IPS-20b (cell line): Measurements from ENCODE around the gene ZNF613.
"Not testable (repeated sequence)": the region's sequence is repeated elsewhere in the genome, so short reads cannot be mapped to it uniquely, and the experiment has no call there.

ENCODE experiments used
- H3K27ac ChIP-seq: one replicate; pipeline ENCODE4 v1.5.1; 2013; ENCODE audit warnings: low read length
- H3K27me3 ChIP-seq: 2 replicates; pipeline ENCODE4 v1.6.1; 2013; ENCODE audit warnings: mild to moderate bottlenecking, low read length, inconsistent platforms; ENCODE audit not compliant: insufficient read depth
- H3K36me3 ChIP-seq: 2 replicates; pipeline ENCODE4 v1.6.1; 2013; ENCODE audit warnings: low read depth, mild to moderate bottlenecking, inconsistent platforms, low read length, moderate library complexity; ENCODE audit not compliant: insufficient read depth
- H3K4me1 ChIP-seq: 2 replicates; pipeline ENCODE4 v1.6.1; 2013; ENCODE audit warnings: mild to moderate bottlenecking, control low read depth, inconsistent platforms, low read length, moderate library complexity; ENCODE audit not compliant: insufficient read depth
- H3K4me3 ChIP-seq: 2 replicates; pipeline ENCODE4 v1.5.1; 2013; ENCODE audit warnings: mild to moderate bottlenecking, low read length, inconsistent platforms
- H3K9ac ChIP-seq: 2 replicates; pipeline ENCODE4 v1.6.1; 2013; ENCODE audit warnings: low read depth, mild to moderate bottlenecking, inconsistent platforms, low read length, moderate library complexity
- H3K9me3 ChIP-seq: 2 replicates; pipeline ENCODE4 v1.6.1; 2013; ENCODE audit warnings: mild to moderate bottlenecking, low read depth, low read length, inconsistent platforms; ENCODE audit not compliant: insufficient read depth

Gene ZNF613

GRCh38 chr19:51905639-51906038 is 21.6 kb upstream of the ZNF613 start:
- Histone ChIP-seq H3K9ac (peak overlapping the region; percentile 98), H3K9me3 (peaks cover 37% of the 10 kb centered on the region), H3K4me3 (peak overlapping the region; percentile 93), H3K36me3 (peaks cover 27% of the 10 kb centered on the region), H3K4me1 (peaks cover 21% of the 10 kb centered on the region), H3K27ac (peak overlapping the region; percentile 97)
- not testable (repeated sequence) for H3K27me3 ChIP-seq

- peaks cover 21% of the 10 kb centered on the region for H3K4me1 ChIP-seq
- H3K9ac ChIP-seq: peak overlapping the region; percentile 98; the same call in 1 of the 2 replicates
- H3K9me3 ChIP-seq: peaks cover 36% of the 10 kb centered on the region
- peak overlapping the region; percentile 62 for H3K27ac ChIP-seq
- peak overlapping the region; percentile 93; the same call in 1 of the 2 replicates for H3K4me3 ChIP-seq
- H3K36me3 ChIP-seq: peaks cover 22% of the 10 kb centered on the region
- not testable (repeated sequence) for H3K27me3 ChIP-seq
Observed at GRCh38 chr19:51906108-51906507, 21.2 kb upstream of the ZNF613 start.

- not testable (repeated sequence) for H3K27me3 ChIP-seq, H3K36me3 ChIP-seq
- peak overlapping the region; percentile 90 for H3K27ac ChIP-seq
- H3K9ac ChIP-seq: peak overlapping the region; percentile 83
- H3K9me3 ChIP-seq: peaks cover 38% of the 10 kb centered on the region
- peak overlapping the region; percentile 68 for H3K4me3 ChIP-seq
- peaks cover 19% of the 10 kb centered on the region for H3K4me1 ChIP-seq
Observed at GRCh38 chr19:51907981-51908380, 19.3 kb upstream of the ZNF613 start.

- Histone ChIP-seq H3K36me3 (no peaks in the 10 kb centered on the region), H3K9me3 (peaks cover 96% of the 10 kb centered on the region)
Observed at GRCh38 chr19:51915324-51915867, 11.9 kb upstream of the ZNF613 start.

GRCh38 chr19:51916167-51916566 is 11.1 kb upstream of the ZNF613 start:
- Histone ChIP-seq H3K27ac (no peak overlapping the region), H3K9ac (no peak overlapping the region), H3K9me3 (peaks cover 98% of the 10 kb centered on the region), H3K36me3 (no peaks in the 10 kb centered on the region), H3K27me3 (no peaks in the 10 kb centered on the region), H3K4me3 (no peak overlapping the region), H3K4me1 (no peaks in the 10 kb centered on the region)

More at GRCh38 chr19:51915324-51915867, 11.9 kb upstream of the ZNF613 start:
- no peak overlapping the region for H3K4me3 ChIP-seq
- H3K4me1 ChIP-seq: no peaks in the 10 kb centered on the region
- H3K27me3 ChIP-seq: no peaks in the 10 kb centered on the region
- no peak overlapping the region for H3K9ac ChIP-seq
- no peak overlapping the region for H3K27ac ChIP-seq

GRCh38 chr19:51919606-51920005 is 7.7 kb upstream of the ZNF613 start:
- no peaks in the 10 kb centered on the region for H3K4me1 ChIP-seq
- no peak overlapping the region for H3K9ac ChIP-seq
- H3K36me3 ChIP-seq: no peaks in the 10 kb centered on the region
- H3K9me3 ChIP-seq: peaks cover 96% of the 10 kb centered on the region
- no peak overlapping the region for H3K4me3 ChIP-seq
- no peak overlapping the region for H3K27ac ChIP-seq
- H3K27me3 ChIP-seq: no peaks in the 10 kb centered on the region

- Histone ChIP-seq H3K36me3 (no peaks in the 10 kb centered on the region), H3K27ac (no peak overlapping the region), H3K27me3 (no peaks in the 10 kb centered on the region), H3K9ac (no peak overlapping the region), H3K4me3 (no peak overlapping the region), H3K9me3 (peaks cover 83% of the 10 kb centered on the region), H3K4me1 (no peaks in the 10 kb centered on the region)
Observed at GRCh38 chr19:51921949-51922348, 5.3 kb upstream of the ZNF613 start.

- Histone ChIP-seq H3K4me1 (no peaks in the 10 kb centered on the region), H3K9me3 (peaks cover 39% of the 10 kb centered on the region), H3K27me3 (no peaks in the 10 kb centered on the region), H3K4me3 (peak overlapping the region; percentile 87), H3K9ac (peak overlapping the region; percentile 97; the same call in 1 of the 2 replicates), H3K27ac (no peak overlapping the region), H3K36me3 (peaks cover 22% of the 10 kb centered on the region)
Observed at GRCh38 chr19:51926426-51926783, 867 bp upstream of the ZNF613 start.

GRCh38 chr19:51927859-51928258 is 587 bp downstream of the ZNF613 start:
- Histone ChIP-seq H3K9ac (peak overlapping the region; percentile 97), H3K27me3 (no peaks in the 10 kb centered on the region), H3K27ac (peak overlapping the region; percentile 97), H3K4me3 (peak overlapping the region; percentile 87), H3K9me3 (peaks cover 25% of the 10 kb centered on the region), H3K4me1 (no peaks in the 10 kb centered on the region), H3K36me3 (peaks cover 34% of the 10 kb centered on the region)

GRCh38 chr19:51931921-51932320 is 4.6 kb downstream of the ZNF613 start:
- no peak overlapping the region for H3K4me3 ChIP-seq
- H3K9me3 ChIP-seq: peaks cover 2% of the 10 kb centered on the region
- no peaks in the 10 kb centered on the region for H3K4me1 ChIP-seq
- H3K36me3 ChIP-seq: peaks cover 74% of the 10 kb centered on the region
- no peak overlapping the region for H3K9ac ChIP-seq
- no peak overlapping the region for H3K27ac ChIP-seq
- H3K27me3 ChIP-seq: no peaks in the 10 kb centered on the region

GRCh38 chr19:51938936-51939335 is 11.7 kb downstream of the ZNF613 start:
- no peaks in the 10 kb centered on the region for H3K27me3 ChIP-seq
- peaks cover 58% of the 10 kb centered on the region for H3K9me3 ChIP-seq
- no peak overlapping the region for H3K9ac ChIP-seq
- H3K4me1 ChIP-seq: no peaks in the 10 kb centered on the region
- peaks cover 97% of the 10 kb centered on the region for H3K36me3 ChIP-seq
- H3K4me3 ChIP-seq: no peak overlapping the region
- H3K27ac ChIP-seq: no peak overlapping the region

- H3K27me3 ChIP-seq: no peaks in the 10 kb centered on the region
- H3K9ac ChIP-seq: no peak overlapping the region
- H3K4me3 ChIP-seq: peak overlapping the region; percentile 12; the same call in 1 of the 2 replicates
- H3K9me3 ChIP-seq: peaks cover 98% of the 10 kb centered on the region
- peaks cover 71% of the 10 kb centered on the region for H3K36me3 ChIP-seq
- H3K4me1 ChIP-seq: no peaks in the 10 kb centered on the region
- H3K27ac ChIP-seq: no peak overlapping the region
Observed at GRCh38 chr19:51944798-51945552, 17.7 kb downstream of the ZNF613 start.
